MV-4-11 (cell line): Measurements from ENCODE around the gene TSTD2.

Experiments
- DNase-seq: peaks from one replicate; lab custom pipeline; 2025; lab: John Stamatoyannopoulos, UW

TSTD2 gene

GRCh38 chr9:97562542-97562941 lies 70.6 kb downstream of the TSTD2 start:
- no peak for DNase-seq

GRCh38 chr9:97561501-97561900 lies 71.7 kb downstream of the TSTD2 start:
- DNase-seq = no peak

GRCh38 chr9:97560851-97561250 lies 72.3 kb downstream of the TSTD2 start:
- no peak for DNase-seq

DNA sequence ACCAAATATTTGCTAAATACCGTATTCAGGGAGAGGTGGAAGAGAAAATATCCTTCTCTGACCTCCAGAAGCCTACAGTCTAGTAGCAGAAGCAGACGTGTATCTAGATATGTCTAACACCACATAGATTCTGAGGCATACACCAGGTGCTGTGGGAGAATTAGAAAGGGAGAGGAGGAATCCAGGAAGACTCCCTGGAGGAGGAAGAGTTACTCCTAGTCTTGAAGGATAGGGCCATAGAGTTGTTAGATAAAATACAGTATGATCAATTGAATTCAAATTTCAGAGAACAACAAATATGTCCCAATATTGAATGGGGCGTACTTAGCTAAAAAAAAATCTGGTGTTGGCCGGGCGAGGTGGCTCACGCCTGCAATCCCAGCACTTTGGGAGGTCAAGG lies 73.0 kb downstream of the TSTD2 start:
- DNase-seq = no peak

GRCh38 chr9:97559111-97559514 lies 74.1 kb downstream of the TSTD2 start:
- DNase-seq = no peak

GRCh38 chr9:97558701-97559101 lies 74.5 kb downstream of the TSTD2 start:
- no peak for DNase-seq

GRCh38 chr9:97557606-97558095 lies 75.5 kb downstream of the TSTD2 start:
- DNase-seq = peak; percentile 51

DNA sequence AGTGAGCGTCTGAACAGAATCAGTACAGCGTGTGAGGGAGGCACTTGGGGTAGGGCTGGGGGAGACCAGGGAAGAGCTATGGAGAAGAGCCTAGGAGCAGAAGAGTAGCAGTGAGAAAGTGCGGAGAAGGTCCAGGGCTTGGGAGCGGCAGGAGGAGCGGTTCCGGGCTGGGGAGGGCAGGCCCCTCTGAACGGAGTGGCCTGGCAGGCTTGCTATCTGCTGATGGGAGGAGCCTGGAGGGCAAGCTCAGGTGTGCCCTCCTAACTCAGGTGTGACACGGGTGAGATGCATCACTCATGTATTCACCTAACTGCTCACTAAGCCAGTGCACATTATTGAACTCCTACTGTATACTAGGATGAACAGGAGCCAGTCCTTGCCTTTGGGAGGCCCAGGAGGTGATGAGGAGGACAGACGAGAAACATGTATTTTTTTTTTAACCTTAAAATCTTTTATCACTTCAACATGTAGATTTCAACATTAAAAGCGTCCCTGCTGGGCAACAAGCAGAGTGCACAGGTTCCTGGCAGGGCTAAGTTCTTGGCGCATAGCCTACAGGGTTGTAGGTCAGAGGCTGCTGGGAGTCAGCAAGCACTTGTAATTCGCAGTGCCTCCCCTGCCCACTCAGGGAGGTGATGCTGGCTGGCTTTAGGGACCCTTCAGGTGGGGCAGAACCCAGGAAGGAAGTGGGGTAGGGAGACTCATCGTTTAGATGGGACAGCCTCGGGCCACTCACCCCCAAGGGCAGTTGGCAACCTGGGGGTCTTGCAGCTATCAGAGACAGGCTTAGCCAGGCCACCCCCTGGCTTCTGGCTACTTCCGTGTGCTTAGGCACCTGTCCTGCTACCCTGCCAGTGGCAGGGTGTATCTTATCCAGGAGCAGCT lies 76.2 kb downstream of the TSTD2 start:
- DNase-seq = no peak

DNA sequence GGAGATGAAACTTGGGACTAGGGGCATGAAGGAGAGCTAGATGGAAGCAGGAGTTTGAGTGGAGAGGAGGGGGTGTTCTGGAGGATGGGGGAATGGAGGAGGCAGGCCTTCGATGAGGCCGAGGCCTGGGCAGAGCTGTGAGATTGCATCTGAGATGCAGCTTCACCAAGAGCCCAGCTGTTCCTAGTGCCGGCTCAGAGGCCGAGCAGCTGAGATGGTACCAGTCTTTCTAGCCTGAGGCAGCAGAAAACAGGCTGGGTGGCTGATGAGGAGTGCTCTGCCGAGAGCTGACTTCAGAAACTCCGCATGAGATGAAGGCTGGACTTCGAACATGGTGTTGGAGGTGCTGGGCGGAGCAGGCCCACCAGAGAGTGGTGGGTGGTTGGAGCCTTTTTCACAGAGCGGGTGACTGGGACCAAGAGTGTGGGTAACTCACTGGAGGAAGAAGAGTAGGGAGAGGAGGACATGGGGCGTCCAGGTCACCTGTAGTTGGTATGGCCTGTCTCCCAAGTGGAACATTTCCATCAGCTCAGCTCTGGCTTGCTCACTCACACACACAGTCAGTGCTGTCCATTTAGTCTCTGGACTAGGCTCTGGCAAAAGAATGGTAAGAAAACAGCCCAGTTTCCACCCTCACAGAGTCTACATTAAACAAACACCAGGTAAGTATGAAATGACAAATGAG lies 77.0 kb downstream of the TSTD2 start:
- DNase-seq = no peak

- DNase-seq = peak; percentile 47
These were observed 78.0 kb downstream of the TSTD2 start for GRCh38 chr9:97555164-97555563.

DNA sequence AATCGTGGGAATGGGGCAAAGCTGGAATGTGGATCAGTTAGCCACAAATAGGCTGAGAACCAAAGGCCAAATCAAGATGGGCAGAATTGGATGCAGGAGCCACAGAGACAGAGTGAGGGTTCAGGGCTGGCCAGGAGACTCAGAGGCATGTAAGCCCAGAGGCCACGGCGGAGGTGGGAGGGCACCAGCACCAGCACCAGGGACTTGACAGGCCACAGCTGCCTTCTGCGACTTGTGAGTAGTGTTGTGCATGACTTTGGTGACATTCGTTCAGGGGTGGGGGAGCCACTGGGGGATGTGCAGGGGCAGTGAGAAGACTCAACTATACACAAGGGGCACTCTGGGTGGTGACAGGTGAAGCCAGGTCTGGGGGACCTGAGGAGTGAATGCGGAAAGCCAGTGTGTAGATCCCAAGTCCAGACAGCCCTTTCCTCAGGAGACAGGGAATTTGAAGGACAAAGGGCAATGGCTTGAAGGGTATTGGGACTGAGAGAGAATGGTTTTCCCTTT lies 78.5 kb downstream of the TSTD2 start:
- no peak for DNase-seq

GRCh38 chr9:97553841-97554240 lies 79.3 kb downstream of the TSTD2 start:
- no peak for DNase-seq

DNA sequence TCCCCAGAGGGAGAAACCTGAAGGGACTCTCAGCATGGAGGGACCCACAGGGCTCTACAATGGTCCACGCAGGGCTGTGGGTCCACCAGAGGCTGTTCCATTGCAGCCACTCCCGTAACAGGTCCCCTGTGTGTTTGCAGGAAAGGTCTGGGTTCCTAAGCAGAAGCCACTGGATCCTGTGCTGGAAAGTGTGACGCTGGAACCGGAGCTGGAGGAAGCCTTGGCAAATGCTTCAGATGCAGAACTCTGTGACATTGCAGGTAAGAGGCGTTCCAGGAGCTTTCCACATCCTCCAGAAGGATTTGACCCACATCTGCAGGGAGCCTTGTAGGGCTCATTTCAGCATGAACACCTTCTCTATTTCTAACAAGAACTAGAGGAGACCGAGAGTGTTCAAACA lies 80.0 kb downstream of the TSTD2 start:
- no peak for DNase-seq

DNA sequence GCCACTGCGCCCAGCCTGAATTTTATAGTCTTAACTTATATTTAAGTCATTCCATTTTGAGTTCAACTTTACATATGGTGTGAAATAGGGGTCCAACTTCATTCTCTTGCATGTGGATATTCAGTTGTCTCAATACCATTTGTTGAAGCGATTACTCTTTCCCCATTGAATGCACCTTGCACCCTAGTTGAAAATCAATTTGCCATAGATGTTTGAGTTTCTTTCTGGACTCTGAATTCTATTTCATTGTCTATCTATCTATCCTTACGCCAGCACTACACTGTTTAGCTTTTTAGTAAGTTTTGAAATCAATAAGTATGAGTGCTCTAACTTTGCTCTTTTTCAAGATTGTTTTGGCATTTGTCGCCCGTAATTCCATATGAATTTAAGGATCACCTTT lies 81.9 kb downstream of the TSTD2 start:
- DNase-seq = no peak

DNA sequence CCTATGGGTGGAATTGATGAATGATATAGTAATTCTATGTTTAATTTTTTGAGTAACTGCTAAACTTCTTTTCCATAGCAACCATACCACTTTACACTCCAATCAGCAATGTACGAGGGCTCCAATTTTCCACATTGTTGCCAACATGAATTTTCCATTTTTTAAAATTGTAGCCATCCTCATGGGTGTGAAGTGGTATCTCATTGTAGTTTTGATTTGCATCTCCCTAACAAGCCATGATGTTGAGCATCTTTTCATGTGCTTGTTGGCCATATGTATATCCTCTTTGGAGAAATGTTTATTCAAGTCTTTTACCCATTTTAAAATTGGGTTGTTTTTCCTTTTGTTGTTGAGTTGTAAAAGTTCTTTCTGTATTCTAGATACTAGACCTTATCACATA lies 82.8 kb downstream of the TSTD2 start:
- DNase-seq = no peak
